HG03196 (cell line): ENCODE results near the gene ABHD12B.

Experiments used
- ATAC-seq: cut with Tn5 transposase; IDR thresholded peaks from one replicate; pipeline ENCODE4 v1.9.1; 2021; ENCODE audit not compliant: unreplicated experiment

The ABHD12B gene

DNA sequence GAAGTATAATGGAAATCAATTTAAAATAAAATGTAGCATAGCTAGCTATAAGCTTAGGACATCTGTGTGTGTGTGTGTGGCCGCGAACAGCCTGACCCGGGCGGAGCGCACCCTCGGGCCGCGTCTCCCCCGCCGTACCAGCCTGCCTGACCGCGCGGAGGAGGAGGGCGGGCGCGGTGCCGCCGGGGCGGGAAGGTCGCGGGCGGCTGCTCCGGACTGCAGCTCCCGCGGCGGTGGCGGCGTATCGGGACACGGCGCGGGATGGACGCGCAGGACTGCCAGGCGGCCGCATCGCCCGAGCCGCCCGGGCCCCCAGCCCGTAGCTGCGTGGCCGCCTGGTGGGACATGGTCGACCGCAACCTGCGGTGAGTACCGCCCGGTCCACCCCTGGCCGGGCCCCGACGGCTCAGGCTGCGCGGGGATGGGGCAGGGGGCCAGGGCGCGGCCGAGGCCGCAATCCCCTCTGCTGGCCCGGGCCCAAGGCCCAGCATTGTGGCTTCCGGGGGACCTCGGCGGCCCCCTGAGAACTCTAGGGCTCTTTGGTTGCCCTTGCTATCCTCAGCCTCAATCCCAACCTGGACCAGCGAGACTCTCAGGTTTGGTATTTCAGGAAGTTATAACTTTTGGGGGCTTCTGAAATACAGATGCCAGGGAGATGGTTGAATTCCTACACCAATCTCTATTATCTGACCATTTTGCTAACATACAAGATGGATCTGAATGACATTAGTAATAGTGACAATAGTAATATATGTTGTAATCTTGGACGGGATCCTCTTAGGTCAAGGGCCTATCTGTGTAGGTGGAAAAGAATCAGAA lies at the start of gene ABHD12B:
TSS of gene ABHD12B (plus strand) at position 140 of the 819 bp plus-strand sequence. CDS start at position 262, 122 bp downstream.
- ATAC-seq: no peak

- no peak for ATAC-seq
Measured at GRCh38 chr14:50822501-50823042, 49.3 kb upstream of the ABHD12B start.

GRCh38 chr14:50823051-50823761 lies 48.6 kb upstream of the ABHD12B start:
- ATAC-seq: peak; percentile 8

- peak; percentile 79 for ATAC-seq
Measured at GRCh38 chr14:50823762-50824636, 47.9 kb upstream of the ABHD12B start.

DNA sequence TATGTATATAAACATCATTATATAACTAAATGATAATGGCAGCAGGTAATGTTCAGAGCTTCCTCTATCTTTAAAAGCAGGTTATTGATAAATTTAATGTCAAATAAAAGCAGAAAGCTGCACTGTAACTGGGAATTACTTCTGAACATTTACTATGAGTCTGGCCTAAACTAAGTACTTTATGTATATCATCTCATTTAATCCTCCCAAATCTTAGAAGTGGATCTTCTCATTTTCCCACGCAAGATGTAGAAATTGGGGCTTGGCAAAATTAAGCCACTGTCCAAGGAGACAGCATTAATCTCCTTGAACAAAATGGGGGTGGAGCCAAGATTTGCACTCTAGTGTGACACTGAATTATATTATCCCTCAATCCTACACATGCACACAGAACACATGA lies 46.5 kb upstream of the ABHD12B start:
- no peak for ATAC-seq

DNA sequence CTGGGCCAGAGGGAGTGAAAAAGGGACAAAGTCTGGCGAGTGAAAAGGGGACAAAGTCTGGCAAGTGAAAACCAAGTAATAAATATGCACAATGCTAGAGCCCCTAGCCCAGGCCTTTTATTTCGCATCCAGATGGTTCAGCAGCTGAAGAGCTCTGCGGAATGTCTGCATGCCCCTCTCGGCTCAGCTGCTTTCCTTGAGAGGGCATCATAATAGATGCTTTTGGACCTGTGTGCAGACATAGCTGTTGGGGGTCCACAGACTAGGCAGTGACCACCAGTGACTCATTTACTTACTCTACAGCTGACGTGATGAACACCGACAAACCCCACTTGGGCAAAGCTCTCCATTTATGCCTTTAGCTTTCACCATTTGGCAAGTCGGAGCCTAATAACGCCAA lies 45.2 kb upstream of the ABHD12B start:
- no peak for ATAC-seq

DNA sequence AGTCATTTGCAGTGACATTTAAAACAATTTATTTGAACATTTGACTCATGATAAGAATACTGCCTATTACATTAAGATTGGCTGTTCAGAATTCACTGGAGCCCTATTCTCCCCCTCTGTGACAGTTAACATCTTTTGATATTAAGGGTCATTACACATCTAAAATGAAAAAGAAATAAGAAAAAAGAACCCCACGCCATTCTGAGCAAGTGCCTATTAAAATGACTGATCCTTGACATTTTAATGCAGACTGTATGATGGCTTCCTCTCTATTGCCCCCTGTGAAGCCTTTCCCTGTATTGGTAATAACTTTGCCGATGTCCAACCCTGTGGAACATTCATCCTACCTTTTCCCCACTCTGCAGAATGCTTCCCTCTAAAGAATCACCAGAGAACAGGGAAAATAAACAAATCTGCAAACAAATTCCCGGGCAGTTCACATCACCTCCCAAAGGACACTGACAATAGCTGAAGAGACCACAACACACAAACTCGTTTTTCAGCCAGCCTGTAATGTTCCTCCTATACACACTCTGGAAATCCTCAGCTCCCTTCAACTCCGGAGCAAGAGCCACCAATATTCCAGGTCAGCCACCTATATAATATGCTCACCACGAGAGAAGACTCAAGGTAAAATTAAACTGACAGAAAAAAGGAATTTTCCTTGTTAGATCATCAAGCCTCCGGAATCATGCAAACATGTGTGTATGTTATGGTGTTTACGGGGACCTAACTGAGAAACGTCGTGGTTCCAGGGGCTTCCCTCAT lies 42.9 kb upstream of the ABHD12B start:
- no peak for ATAC-seq

- ATAC-seq: no peak
Measured at GRCh38 chr14:50829489-50830043, 42.3 kb upstream of the ABHD12B start.

- ATAC-seq: peak; percentile 32
Measured at GRCh38 chr14:50830044-50830931, 41.6 kb upstream of the ABHD12B start.

DNA sequence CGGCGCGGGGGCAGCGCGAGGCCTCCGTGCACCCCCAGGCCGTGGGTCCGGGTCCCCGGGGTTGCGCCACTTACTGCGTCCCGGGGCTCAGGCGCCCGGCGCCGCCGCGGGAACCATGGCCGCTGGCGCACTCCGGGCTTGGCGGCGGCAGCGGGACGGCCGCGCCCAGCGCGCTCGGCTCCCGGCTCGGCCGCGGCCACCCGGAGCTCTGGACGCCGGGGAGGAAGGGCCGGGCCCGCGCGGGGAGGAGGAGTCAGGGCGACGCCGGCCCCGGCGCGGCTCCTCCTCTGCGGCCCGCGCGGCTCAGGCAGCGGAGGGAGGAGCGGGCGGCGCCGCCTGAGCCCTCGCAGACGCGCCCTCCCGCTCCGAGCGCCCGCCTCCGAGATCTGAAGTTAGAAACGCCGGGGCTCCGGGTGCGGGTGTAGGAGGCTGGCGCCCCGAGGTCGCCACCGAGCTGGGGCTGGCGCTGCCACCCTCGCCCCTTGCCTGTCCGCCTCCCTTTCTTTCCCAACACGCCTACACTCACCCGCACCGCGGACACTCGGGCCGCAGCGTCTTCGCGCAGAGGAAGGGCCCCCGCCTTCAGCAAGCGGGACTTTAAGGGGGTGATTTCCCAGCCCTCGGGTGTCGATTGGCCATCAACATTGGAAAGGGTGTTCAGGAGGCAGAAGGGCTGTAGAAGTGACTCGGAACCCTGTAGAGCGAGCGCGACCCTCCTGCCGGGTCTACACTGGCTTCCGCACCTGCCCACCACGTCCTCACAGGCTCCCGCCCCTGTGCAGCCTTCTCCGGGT lies 40.7 kb upstream of the ABHD12B start, which contains the start of gene NIN:
TSS of gene NIN (minus strand) at position 231 of the 794 bp plus-strand sequence. CDS start 9,106 bp downstream, outside the sequence.
- peak; percentile 75 for ATAC-seq

GRCh38 chr14:50831726-50832168 lies 40.1 kb upstream of the ABHD12B start:
- no peak for ATAC-seq

DNA sequence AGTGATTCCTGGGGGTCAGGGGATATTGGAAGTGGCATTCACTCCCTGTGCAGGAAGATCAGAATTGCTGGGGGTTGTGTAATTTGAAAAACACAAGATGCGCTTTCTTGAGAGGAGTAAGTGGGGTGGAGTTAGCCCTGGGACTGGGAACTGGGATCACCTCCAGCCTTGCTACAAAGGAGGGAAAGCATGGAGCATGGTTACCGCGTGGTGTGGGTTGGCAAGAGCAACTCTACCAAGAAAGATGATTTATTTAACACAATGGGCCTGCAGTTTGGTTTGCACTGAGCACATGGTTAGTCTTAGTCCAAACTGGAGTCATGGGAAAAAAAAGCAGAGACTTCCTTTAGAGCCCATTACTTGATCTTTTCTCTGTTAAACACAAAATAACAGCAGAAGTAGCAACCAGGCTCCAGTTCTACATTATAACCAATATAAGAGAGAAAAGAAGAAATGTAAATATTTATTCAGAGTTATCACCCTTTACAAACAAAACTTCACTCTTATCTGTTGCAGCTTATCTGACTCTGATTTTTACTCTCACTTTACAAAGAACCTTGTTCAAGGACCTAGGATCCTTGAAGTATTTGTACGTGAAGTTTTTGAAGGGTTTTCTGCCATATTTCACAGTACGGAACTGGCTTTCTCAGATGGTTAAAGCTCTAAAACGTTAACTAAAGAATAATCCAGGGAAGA lies 38.8 kb upstream of the ABHD12B start:
- no peak for ATAC-seq

DNA sequence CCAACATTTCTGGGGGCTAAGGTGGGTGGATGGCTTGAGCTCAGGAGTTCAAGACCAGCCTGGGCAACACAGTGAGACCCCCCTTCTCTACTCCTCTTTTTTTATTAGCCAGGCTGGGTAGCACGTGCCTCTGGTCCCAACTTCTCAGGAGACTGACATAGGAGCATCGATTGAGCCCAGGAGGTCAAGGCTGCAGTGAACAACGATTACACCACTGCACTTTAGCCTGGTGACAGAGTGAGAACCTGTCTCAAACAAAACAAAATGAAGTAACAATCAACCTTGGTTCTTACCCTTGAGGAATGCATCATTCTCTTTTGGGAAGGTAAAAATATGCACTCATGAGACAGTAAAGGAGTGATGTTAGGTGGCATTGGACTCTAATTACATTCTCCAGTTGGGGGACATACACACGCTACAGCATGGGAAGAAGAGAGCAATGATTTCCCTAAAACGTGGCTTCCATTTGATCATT lies 37.0 kb upstream of the ABHD12B start:
- no peak for ATAC-seq

DNA sequence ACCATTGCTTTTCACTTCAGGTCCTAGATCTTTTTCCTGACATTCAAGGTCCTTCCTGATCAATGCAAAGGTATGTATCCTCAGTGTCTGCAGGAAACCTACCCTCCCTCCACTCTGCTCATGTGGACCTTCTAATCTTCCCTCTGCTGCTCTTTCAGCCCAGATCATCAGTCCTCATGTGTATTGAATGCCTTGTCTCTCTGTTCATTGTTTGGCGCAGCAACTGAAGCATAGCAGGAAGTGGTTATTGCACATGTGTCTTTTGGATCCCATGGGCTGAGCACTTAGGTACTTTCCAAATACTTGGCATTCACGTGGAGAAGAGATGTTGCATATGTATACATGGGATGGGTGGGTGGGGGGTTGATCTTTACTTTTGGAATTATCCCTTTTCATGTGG lies 36.6 kb upstream of the ABHD12B start:
- no peak for ATAC-seq

- no peak for ATAC-seq
Measured at GRCh38 chr14:50836515-50836914, 35.3 kb upstream of the ABHD12B start.

GRCh38 chr14:50837271-50837670 lies 34.6 kb upstream of the ABHD12B start:
- ATAC-seq: no peak

DNA sequence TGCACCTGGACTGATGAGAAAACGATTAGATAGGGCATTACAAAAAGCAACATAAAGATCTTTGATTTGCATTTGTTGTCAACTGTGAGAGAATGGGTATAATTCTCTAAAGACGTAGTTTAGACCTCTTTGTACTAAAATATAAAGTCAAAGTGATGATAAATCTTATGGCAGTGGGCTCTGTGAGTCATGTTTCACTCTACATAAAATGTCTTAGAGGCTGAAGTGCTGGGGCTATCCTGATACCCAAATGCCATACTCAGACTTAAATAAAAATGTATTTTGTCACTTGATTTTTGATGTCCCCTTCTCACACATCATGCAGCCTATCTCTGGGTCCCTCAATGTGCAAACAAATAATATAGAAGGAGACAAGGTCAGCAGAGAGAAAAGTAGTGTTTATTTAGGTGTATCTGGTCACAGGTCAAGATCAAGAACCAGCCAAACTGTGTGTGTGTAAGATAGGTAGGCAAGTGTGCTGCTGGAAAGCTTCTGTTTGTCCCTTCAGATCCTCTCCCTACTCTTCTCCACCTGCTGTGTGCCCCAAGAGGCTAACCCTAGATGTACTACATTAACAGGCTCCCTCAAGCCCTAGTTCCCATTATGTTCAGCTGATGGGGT lies 33.9 kb upstream of the ABHD12B start:
- no peak for ATAC-seq
